SK-N-SH (cell line): ENCODE data around the gene HHIPL1. TPM values are rescaled to one million over a fixed set of nuclear protein-coding genes. Genes with fewer than 3 reads are reported as not detected.

Source experiments
- CTCF ChIA-PET: fragments of 300-600, 350-600 bp; formaldehyde crosslinking; extraction: SDS; loops from one replicate; lab custom pipeline; 2021; lab: Yijun Ruan, JAX
- POLR2A ChIA-PET: fragments of 350-600 bp; sonication (Branson Sonifier 250); formaldehyde crosslinking; extraction: SDS; loops from one replicate; lab custom pipeline; 2020; ENCODE audit warnings: antibody characterized with exemption, inconsistent platforms; lab: Yijun Ruan, JAX
- DNase-seq: peaks from one replicate; pipeline ENCODE4 v3.0.0; 2012
- H2AFZ ChIP-seq: fragments of 200-600 bp; sonication (generic); 2 replicates; pipeline ENCODE4 v1.8.1; 2016; ENCODE audit warnings: antibody characterized with exemption, mild to moderate bottlenecking, low read depth
- H3F3A ChIP-seq: fragments of 200-600 bp; sonication (generic); replicated peaks from 2 replicates; pipeline ENCODE3; 2016; ENCODE audit warnings: antibody characterized with exemption, mild to moderate bottlenecking; ENCODE audit not compliant: insufficient read depth
- H3K27ac ChIP-seq, 2 experiments: fragments of 200-500 bp in 1 of 2; fragments of 200-600 bp in 1 of 2; sonication (Bioruptor generic) in 1 of 2; sonication (generic), shearing (Covaris generic) in 1 of 2; 2 replicates each; pipeline versions ENCODE4 v1.5.1 to v1.6.1; 2014 to 2016; ENCODE audit warnings: low read depth in 2 of 2, inconsistent platforms in 1 of 2, low read length in 1 of 2, mild to moderate bottlenecking in 1 of 2, mixed read lengths in 1 of 2
- H3K27me3 ChIP-seq: fragments of 200-600 bp; sonication (generic), shearing (Covaris generic); 2 replicates; pipeline ENCODE4 v1.6.1; 2016; ENCODE audit warnings: mixed run types; ENCODE audit not compliant: insufficient read depth
- H3K36me3 ChIP-seq, 2 experiments: fragments of 200-500 bp in 1 of 2; fragments of 200-600 bp in 1 of 2; sonication (Bioruptor generic) in 1 of 2; sonication (generic) in 1 of 2; replicated peaks in 1 of 2; 2 replicates each; pipeline versions ENCODE3 to v1.5.1; 2014 to 2016; ENCODE audit warnings: low read length in 1 of 2, mild to moderate bottlenecking in 1 of 2; ENCODE audit not compliant: insufficient read depth in 2 of 2, control insufficient read depth in 1 of 2
- H3K4me1 ChIP-seq, 2 experiments: fragments of 200-500 bp in 1 of 2; fragments of 200-600 bp in 1 of 2; sonication (Bioruptor generic) in 1 of 2; sonication (generic), shearing (Covaris generic) in 1 of 2; 2 replicates each; pipeline versions ENCODE4 v1.5.1 to v1.6.1; 2014 to 2016; ENCODE audit warnings: low read depth in 1 of 2, low read length in 1 of 2, mixed run types in 1 of 2; ENCODE audit not compliant: insufficient read depth in 2 of 2, control insufficient read depth in 1 of 2
- H3K4me2 ChIP-seq: fragments of 200-600 bp; sonication (generic), shearing (Covaris generic); 2 replicates; pipeline ENCODE4 v1.6.1; 2017; ENCODE audit warnings: mixed run types
- H3K4me3 ChIP-seq, 2 experiments: fragments of 200-500 bp in 1 of 2; fragments of 200-600 bp in 1 of 2; sonication (Bioruptor generic) in 1 of 2; sonication (generic), shearing (Covaris generic) in 1 of 2; 2 replicates each; pipeline versions ENCODE4 v1.5.1 to v1.8.1; 2014 to 2016; ENCODE audit warnings: low read depth in 2 of 2, inconsistent platforms in 1 of 2, low read length in 1 of 2, mild to moderate bottlenecking in 1 of 2, mixed read lengths in 1 of 2, moderate library complexity in 1 of 2
- H3K79me2 ChIP-seq: fragments of 200-600 bp; sonication (generic); 2 replicates; pipeline ENCODE4 v1.8.1; 2017; ENCODE audit warnings: mild to moderate bottlenecking; ENCODE audit not compliant: insufficient read depth
- H3K9ac ChIP-seq: fragments of 200-600 bp; sonication (generic); 2 replicates; pipeline ENCODE4 v1.6.1; 2017; ENCODE audit warnings: mixed run types
- H3K9me2 ChIP-seq: fragments of 200-600 bp; sonication (generic); 2 replicates; pipeline ENCODE4 v1.6.1; 2017; ENCODE audit warnings: mixed run types
- H3K9me3 ChIP-seq: fragments of 200-600 bp; sonication (generic); 2 replicates; pipeline ENCODE4 v1.6.1; 2017; ENCODE audit warnings: mixed run types, mild to moderate bottlenecking, moderate library complexity
- H4K20me1 ChIP-seq: fragments of 200-600 bp; sonication (generic); 2 replicates; pipeline ENCODE4 v1.6.1; 2017; ENCODE audit warnings: mild to moderate bottlenecking, mixed run types; ENCODE audit not compliant: insufficient read depth
- CHD2 ChIP-seq: fragments of 150-350 bp; IDR thresholded peaks from 2 replicates; pipeline ENCODE4 v1.6.1; 2018; ENCODE audit warnings: low read length; ENCODE audit not compliant: partially characterized antibody
- EZH2phosphoT487 ChIP-seq: fragments of 200-600 bp; sonication (generic); IDR thresholded peaks from 2 replicates; pipeline ENCODE4 v1.6.1; 2017; ENCODE audit warnings: low read depth, mixed run types, mild to moderate bottlenecking, antibody characterized with exemption, moderate library complexity, borderline replicate concordance
- GABPA ChIP-seq: IDR thresholded peaks from 2 replicates; pipeline ENCODE4 v1.4.0; 2012; ENCODE audit warnings: low read depth, mild to moderate bottlenecking
- JUND ChIP-seq: IDR thresholded peaks from 2 replicates; pipeline ENCODE4 v1.4.0; 2012
- MEF2A ChIP-seq: IDR thresholded peaks from 2 replicates; pipeline ENCODE4 v1.4.0; 2012; ENCODE audit warnings: low read depth, borderline replicate concordance
- NFIC ChIP-seq: IDR thresholded peaks from 2 replicates; pipeline ENCODE4 v1.4.0; 2012; ENCODE audit warnings: borderline replicate concordance
- POLR2AphosphoS5 ChIP-seq: IDR thresholded peaks from 2 replicates; pipeline ENCODE4 v1.6.1; 2012; ENCODE audit warnings: low read depth, low read length
- RAD21 ChIP-seq: IDR thresholded peaks from 2 replicates; pipeline ENCODE4 v1.6.1; 2012; ENCODE audit warnings: mild to moderate bottlenecking, low read length
- RCOR1 ChIP-seq: fragments of 150-350 bp; IDR thresholded peaks from 2 replicates; pipeline ENCODE4 v1.6.1; 2017; ENCODE audit warnings: antibody characterized with exemption, low read length
- RXRA ChIP-seq: IDR thresholded peaks from 2 replicates; pipeline ENCODE4 v1.4.0; 2012; ENCODE audit warnings: low read depth, mild to moderate bottlenecking, borderline replicate concordance
- SIN3A ChIP-seq: IDR thresholded peaks from 2 replicates; pipeline ENCODE4 v1.6.1; 2012; ENCODE audit warnings: low read depth, mild to moderate bottlenecking, low read length, moderate library complexity, borderline replicate concordance
- TAF1 ChIP-seq: IDR thresholded peaks from 2 replicates; pipeline ENCODE4 v1.6.1; 2012; ENCODE audit warnings: low read depth, mild to moderate bottlenecking, low read length, moderate library complexity, borderline replicate concordance
- TCF12 ChIP-seq: IDR thresholded peaks from 2 replicates; pipeline ENCODE4 v1.4.0; 2012
- WGBS: methylation state at CpG from one replicate; pipeline ENCODE4 v1.1.6; 2017; ENCODE audit warnings: low lambda C conversion rate; 5-methylcytosine and 5-hydroxymethylcytosine counted together
- polyA plus RNA-seq, 3 experiments: library from polyadenylated mRNA; depleted of rRNA; stranded (reverse); fragments of >200 nt; gene quantifications; 2 replicates each; pipeline ENCODE4 v1.2.3, GENCODE V29; 2012
- TF ChIP-seq, protein P1 (sequence below): IDR thresholded peaks from 2 replicates; pipeline ENCODE4; 2012
- TF ChIP-seq, protein P2 (sequence below): fragments of 150-350 bp; IDR thresholded peaks from 2 replicates; pipeline ENCODE4 v1.6.1; 2016; ENCODE audit warnings: mild to moderate bottlenecking, low read depth, low read length
- TF ChIP-seq, protein P3 (sequence below): IDR thresholded peaks from 2 replicates; pipeline ENCODE4 v1.4.0; 2012; ENCODE audit warnings: low read depth
- TF ChIP-seq, protein P4 (sequence below): fragments of 200-600 bp; sonication (generic); IDR thresholded peaks from 2 replicates; pipeline ENCODE4 v1.6.1; 2017; ENCODE audit warnings: antibody characterized with exemption, mild to moderate bottlenecking, moderate library complexity

The HHIPL1 gene
- polyA plus RNA-seq, 1 of the 3 experiments (the other 2 are of a cell fraction): 0.02 TPM

DNA sequence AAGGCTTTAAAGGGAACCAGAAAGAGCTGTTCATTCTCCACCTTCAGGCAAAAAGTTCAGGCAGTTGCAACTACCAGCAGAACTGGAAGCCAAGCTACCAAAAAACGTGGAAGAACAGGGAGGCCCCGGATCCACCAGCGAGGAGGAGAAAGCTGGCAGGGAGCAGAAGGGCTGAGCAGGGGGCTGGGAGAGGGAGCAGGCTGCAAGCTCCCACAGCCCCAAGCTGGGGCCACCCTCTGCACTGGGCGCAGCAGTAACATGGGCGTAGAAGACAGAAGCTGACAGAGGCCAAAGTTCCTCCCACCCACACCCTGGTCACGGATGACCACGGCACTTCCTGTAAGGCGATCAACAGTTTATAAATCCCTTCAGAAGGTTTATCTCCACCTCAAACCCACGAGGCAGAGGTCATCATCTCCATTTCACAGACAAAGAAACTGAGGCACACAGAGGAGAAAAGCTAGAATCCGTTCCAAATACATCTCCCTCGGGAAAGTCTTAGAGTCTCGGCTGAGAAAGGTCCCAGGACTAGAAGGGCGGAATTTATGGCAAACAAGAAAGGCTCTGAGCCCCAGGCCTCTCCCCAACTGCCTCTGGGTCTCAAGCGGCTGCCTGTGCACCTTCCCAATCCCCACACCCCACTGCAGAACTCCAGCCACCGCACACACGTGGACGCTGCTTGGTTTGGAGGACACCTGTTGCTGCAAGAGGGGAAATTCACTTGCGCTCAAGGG lies 42.7 kb upstream of the HHIPL1 start:
- Histone ChIP-seq H3K27ac (peak overlapping the region in 1 of 2 experiments; percentile 5; a peak in 1 of 4 replicates), H2AFZ (no peak overlapping the region), H3K9me2 (no peaks in the 10 kb centered on the region), H3K4me1 (peaks cover 22 to 74% of the 10 kb centered on the region in 2 experiments), H3K4me3 (peak overlapping the region; percentile 62 to 66), H3K9ac (peak overlapping the region; percentile 3; the same call in 1 of the 2 replicates), H4K20me1 (peaks cover 47% of the 10 kb centered on the region), H3F3A (no peaks in the 10 kb centered on the region), H3K79me2 (peaks cover 65% of the 10 kb centered on the region), H3K27me3 (no peaks in the 10 kb centered on the region), H3K36me3 (no peaks in the 10 kb centered on the region), H3K4me2 (peak overlapping the region; percentile 89), H3K9me3 (no peaks in the 10 kb centered on the region)
- ChIA-PET CTCF (interaction anchor here (0.8 to 4.9 kb wide), 9 partner anchors 11 to 85 kb away, joined by 3 to 37 read pairs (median 4); no protein-coding TSS in a partner anchor), POLR2A (interaction anchor here (0.9 to 3.5 kb wide), 2 partner anchors 37 to 39 kb away, joined by 3 to 14 read pairs; no protein-coding TSS in a partner anchor)
- TF ChIP-seq CHD2 (no peak), RCOR1 (no peak), SIN3A (no peak), RXRA (no peak), NFIC (no peak), EZH2phosphoT487 (no peak), TAF1 (no peak)
- TF ChIP-seq, protein P1, sequence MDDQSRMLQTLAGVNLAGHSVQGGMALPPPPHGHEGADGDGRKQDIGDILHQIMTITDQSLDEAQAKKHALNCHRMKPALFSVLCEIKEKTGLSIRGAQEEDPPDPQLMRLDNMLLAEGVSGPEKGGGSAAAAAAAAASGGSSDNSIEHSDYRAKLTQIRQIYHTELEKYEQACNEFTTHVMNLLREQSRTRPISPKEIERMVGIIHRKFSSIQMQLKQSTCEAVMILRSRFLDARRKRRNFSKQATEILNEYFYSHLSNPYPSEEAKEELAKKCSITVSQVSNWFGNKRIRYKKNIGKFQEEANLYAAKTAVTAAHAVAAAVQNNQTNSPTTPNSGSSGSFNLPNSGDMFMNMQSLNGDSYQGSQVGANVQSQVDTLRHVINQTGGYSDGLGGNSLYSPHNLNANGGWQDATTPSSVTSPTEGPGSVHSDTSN: no peak
- no peak for DNase-seq
- WGBS: 77% methylated on average over 16 of the region's 18 CpGs

DNA sequence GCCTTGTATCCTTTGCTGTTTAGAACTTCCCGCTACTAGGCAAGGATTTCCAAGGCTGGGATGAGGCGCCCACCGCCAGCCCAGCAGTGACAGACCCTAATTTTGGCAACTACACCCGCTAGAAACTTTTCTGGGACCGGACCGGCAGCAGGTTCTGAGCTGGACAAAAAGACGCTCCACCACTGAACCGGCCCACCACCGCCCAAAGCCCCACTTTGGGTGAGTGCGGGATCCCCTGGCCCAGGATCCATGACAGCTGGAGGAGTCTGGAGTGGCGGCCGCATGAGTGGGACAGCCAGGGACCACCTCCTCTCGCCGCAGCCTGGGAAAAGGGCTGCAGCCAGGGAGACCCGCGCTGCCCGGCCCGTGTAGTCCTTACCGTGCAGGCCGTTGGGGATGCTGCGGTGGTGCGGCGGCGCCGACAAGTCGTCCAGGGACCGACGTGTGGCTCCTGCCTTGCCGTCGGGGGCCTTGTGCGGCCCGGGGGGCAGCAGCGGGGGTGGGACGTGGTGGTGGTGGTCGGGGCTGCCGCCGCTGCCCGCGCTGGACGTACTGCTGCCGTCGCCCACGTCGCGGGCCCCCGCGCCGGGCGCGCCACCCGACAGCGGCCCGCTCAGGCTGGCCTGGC lies 42.0 kb upstream of the HHIPL1 start:
- Histone ChIP-seq H3F3A (no peaks in the 10 kb centered on the region), H3K27ac (no peak overlapping the region; a peak in 1 of 4 replicates), H3K79me2 (peaks cover 58% of the 10 kb centered on the region), H3K9me3 (no peaks in the 10 kb centered on the region), H3K36me3 (no peaks in the 10 kb centered on the region), H3K9me2 (no peaks in the 10 kb centered on the region), H3K27me3 (no peaks in the 10 kb centered on the region), H3K9ac (no peak overlapping the region), H3K4me3 (peak overlapping the region; percentile 62 to 66), H2AFZ (no peak overlapping the region), H3K4me1 (peaks cover 22 to 67% of the 10 kb centered on the region in 2 experiments), H4K20me1 (peaks cover 47% of the 10 kb centered on the region), H3K4me2 (peak overlapping the region; percentile 89)
- ChIA-PET POLR2A (interaction anchor here (1.3 to 3.5 kb wide), 4 partner anchors 12 to 62 kb away, joined by 5 to 19 read pairs (median 10); no protein-coding TSS in a partner anchor), CTCF (interaction anchor here (0.6 to 4.9 kb wide), 14 partner anchors 8 to 214 kb away, joined by 3 to 37 read pairs (median 4); no protein-coding TSS in a partner anchor)
- WGBS: 90% methylated on average over 11 of the region's 53 CpGs
- no peak for DNase-seq
- TF ChIP-seq JUND (no peak), RAD21 (no peak), POLR2AphosphoS5 (no peak), MEF2A (no peak), TCF12 (no peak), GABPA (no peak)
- TF ChIP-seq, protein P2, sequence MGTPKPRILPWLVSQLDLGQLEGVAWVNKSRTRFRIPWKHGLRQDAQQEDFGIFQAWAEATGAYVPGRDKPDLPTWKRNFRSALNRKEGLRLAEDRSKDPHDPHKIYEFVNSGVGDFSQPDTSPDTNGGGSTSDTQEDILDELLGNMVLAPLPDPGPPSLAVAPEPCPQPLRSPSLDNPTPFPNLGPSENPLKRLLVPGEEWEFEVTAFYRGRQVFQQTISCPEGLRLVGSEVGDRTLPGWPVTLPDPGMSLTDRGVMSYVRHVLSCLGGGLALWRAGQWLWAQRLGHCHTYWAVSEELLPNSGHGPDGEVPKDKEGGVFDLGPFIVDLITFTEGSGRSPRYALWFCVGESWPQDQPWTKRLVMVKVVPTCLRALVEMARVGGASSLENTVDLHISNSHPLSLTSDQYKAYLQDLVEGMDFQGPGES: no peak
- TF ChIP-seq, protein P3, sequence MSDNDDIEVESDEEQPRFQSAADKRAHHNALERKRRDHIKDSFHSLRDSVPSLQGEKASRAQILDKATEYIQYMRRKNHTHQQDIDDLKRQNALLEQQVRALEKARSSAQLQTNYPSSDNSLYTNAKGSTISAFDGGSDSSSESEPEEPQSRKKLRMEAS: no peak
- TF ChIP-seq, protein P4, sequence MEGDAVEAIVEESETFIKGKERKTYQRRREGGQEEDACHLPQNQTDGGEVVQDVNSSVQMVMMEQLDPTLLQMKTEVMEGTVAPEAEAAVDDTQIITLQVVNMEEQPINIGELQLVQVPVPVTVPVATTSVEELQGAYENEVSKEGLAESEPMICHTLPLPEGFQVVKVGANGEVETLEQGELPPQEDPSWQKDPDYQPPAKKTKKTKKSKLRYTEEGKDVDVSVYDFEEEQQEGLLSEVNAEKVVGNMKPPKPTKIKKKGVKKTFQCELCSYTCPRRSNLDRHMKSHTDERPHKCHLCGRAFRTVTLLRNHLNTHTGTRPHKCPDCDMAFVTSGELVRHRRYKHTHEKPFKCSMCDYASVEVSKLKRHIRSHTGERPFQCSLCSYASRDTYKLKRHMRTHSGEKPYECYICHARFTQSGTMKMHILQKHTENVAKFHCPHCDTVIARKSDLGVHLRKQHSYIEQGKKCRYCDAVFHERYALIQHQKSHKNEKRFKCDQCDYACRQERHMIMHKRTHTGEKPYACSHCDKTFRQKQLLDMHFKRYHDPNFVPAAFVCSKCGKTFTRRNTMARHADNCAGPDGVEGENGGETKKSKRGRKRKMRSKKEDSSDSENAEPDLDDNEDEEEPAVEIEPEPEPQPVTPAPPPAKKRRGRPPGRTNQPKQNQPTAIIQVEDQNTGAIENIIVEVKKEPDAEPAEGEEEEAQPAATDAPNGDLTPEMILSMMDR: no peak
- TF ChIP-seq, protein P1: no peak
